Panc1 (cell line): ENCODE measurements around the gene TXNDC11. TPM values are rescaled to one million over a fixed set of nuclear protein-coding genes. Genes with fewer than 3 reads are reported as not detected.

ENCODE experiments used
- ATAC-seq: fragments of 200-7000 bp; cut with Tn5 transposase; 2 replicates; pipeline ENCODE4 v1.9.1; 2020; ENCODE audit warnings: mild to moderate bottlenecking, moderate library complexity
- BruUV-seq: library from RNA; stranded (reverse); fragments of 400-500 nt; replicated peaks from 2 replicates; lab custom pipeline; 2021; lab: Mats Ljungman, UMichigan
- CTCF ChIA-PET: fragments of 300-600 bp; sonication (Branson Sonifier 250); formaldehyde crosslinking; loops from one replicate; lab custom pipeline; 2022; ENCODE audit warnings: antibody characterized with exemption; lab: Charles Lee
- POLR2A ChIA-PET: fragments of 300-600 bp; sonication (Branson Sonifier 250); formaldehyde crosslinking; loops from one replicate; lab custom pipeline; 2022; ENCODE audit warnings: antibody characterized with exemption; lab: Charles Lee
- DNase-seq: peaks from one replicate; pipeline ENCODE4 v3.0.0-alpha.2; 2010; ENCODE audit warnings: low read depth, low spot score
- H3K27ac ChIP-seq: 2 replicates; pipeline ENCODE4 v1.5.1; 2011; ENCODE audit warnings: mild to moderate bottlenecking, low read length, inconsistent platforms
- H3K27me3 ChIP-seq: fragments of 200-500 bp; sonication (Bioruptor generic); 2 replicates; pipeline ENCODE4 v1.6.0; 2014; ENCODE audit warnings: low read length, inconsistent platforms; ENCODE audit not compliant: control insufficient read depth, insufficient read depth
- H3K36me3 ChIP-seq: fragments of 200-500 bp; sonication (Bioruptor generic); 2 replicates; pipeline ENCODE4 v1.5.1; 2014; ENCODE audit warnings: inconsistent platforms, mild to moderate bottlenecking, low read length, moderate library complexity; ENCODE audit not compliant: control insufficient read depth, insufficient read depth
- H3K4me1 ChIP-seq: 2 replicates; pipeline ENCODE4 v1.5.1; 2011; ENCODE audit warnings: inconsistent platforms, mild to moderate bottlenecking, low read length, moderate library complexity; ENCODE audit not compliant: control insufficient read depth, insufficient read depth
- H3K4me3 ChIP-seq, 2 experiments: 2 replicates each; pipeline ENCODE4 v1.5.1; 2011 to 2012; ENCODE audit warnings: low read depth in 2 of 2, low read length in 2 of 2, mild to moderate bottlenecking in 2 of 2, inconsistent platforms in 1 of 2, moderate library complexity in 1 of 2
- H3K9me3 ChIP-seq: fragments of 200-500 bp; sonication (Bioruptor generic); 2 replicates; pipeline ENCODE4 v1.5.1; 2014; ENCODE audit warnings: low read depth, mild to moderate bottlenecking, inconsistent platforms, low read length, moderate library complexity; ENCODE audit not compliant: control insufficient read depth, insufficient read depth
- POLR2AphosphoS5 ChIP-seq: IDR thresholded peaks from 2 replicates; pipeline ENCODE4 v1.6.1; 2012; ENCODE audit warnings: mild to moderate bottlenecking, low read depth, low read length, moderate library complexity
- SIN3A ChIP-seq: IDR thresholded peaks from 2 replicates; pipeline ENCODE4 v1.6.1; 2012; ENCODE audit warnings: low read depth, mild to moderate bottlenecking, low read length, moderate library complexity, borderline replicate concordance; ENCODE audit not compliant: insufficient read depth
- TCF7L2 ChIP-seq: IDR thresholded peaks from 2 replicates; pipeline ENCODE4 v1.6.1; 2011; ENCODE audit warnings: mild to moderate bottlenecking, low read depth, low read length, inconsistent platforms
- in situ Hi-C: cut with HindIII; loops from 2 replicates; pipeline ENCODE4 v1.10.0; 2016; ENCODE audit warnings: low sequenced_read_pairs, low pct_unique_long_range_greater_than_20kb
- intact Hi-C: fragments of 100-400 bp; cut with micrococcal nuclease; formaldehyde crosslinking; loops from one replicate; pipeline ENCODE4 v1.10.0; 2022; ENCODE audit not compliant: unreplicated experiment
- total RNA-seq: library from RNA; stranded (reverse); gene quantifications from one replicate; pipeline ENCODE4 v1.2.1, GENCODE V29; 2021; ENCODE audit not compliant: unreplicated experiment
- TF ChIP-seq, protein P1 (sequence below): fragments of 450-650 bp; IDR thresholded peaks from 2 replicates; pipeline ENCODE4 v1.5.1; 2017; ENCODE audit warnings: mild to moderate bottlenecking
- TF ChIP-seq, protein P2 (sequence below), 2 experiments: IDR thresholded peaks; 2 replicates each; pipeline ENCODE4 v1.6.1; 2011 to 2012; ENCODE audit warnings: low read depth in 2 of 2, control low read depth in 1 of 2, low read length in 1 of 2, mild to moderate bottlenecking in 1 of 2, moderate library complexity in 1 of 2; ENCODE audit not compliant: insufficient read depth in 1 of 2

TXNDC11 gene
- total RNA-seq, 1 experiment from 2014 or later, result 30.5 TPM

DNA sequence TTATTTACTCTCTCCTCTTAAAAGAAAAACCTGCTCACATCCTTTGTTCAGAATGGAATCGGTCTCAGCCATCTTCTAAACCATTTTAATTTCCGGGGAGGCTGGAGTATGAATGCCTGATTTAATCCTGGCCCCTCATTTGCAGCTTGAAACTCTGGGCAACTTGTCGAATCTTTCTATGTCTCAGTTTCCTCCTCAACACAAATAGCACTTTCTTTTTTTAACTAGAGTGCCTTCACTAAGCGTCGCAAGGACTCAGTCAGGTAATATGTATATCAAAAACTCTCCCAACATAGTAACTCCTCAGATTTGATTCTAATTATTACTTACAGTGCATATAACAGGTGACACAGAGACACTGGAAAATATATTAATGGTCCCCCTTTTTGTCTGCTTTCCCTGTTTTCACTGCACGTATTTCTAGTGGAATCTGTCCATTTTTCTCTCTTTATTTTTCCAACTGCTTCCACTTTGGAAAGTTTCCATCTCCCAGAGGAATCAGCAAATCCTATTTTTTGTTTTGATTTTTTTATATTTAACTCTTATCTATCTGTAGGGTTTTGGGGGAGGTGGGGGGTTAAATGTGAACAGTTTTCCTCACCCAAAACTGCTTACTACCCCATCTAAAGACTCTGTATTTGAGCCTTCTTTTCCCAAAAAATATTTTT is 55.8 kb downstream of the TXNDC11 start:
- POLR2A ChIA-PET, result no interaction called here
- no TSS peak for BruUV-seq

DNA sequence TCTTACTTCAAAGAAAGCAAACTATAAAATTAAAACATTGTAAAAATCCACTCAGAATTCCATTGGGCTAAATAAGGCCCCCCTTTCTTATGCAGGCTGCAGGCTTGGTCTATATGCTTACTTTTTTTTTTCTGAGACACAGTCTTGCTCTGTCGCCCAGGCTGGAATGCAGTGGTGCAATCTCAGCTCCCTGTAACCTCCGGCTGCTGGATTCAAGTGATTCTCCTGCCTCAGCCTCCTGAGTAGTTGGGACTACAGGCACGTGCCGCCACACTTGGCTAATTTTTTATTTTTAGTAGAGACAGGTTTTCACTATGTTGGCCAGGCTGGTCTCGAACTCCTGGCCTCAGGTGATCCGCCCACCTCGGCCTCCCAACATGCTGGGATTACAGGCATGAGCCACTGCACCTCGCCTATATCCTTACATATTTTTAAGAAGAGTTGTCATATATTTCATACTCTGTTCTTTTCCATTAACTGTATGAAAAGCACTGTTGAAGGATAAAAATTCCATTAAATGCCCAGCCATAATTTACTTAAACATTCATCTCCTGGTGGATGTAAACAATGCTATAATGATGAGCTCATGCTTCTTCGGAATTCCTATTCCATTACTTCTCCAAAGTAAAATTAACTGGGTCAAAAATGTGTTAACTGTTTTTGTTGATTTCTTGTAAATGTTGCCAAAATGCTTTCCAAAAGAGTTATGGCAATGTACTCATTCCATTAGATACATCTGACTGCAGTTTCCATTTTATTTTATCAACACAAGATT is 56.6 kb downstream of the TXNDC11 start:
- intact Hi-C loops (no loop called here), in situ Hi-C loops (no loop called here)
- Histone ChIP-seq H3K27me3 (no peaks in the 10 kb centered on the region), H3K4me3 (no peak overlapping the region), H3K4me1 (no peaks in the 10 kb centered on the region), H3K9me3 (no peaks in the 10 kb centered on the region), H3K36me3 (peaks cover 8% of the 10 kb centered on the region), H3K27ac (no peak overlapping the region)
- DNase-seq (no peak), ATAC-seq (no peak)
- ChIA-PET POLR2A (no interaction called here), CTCF (interaction anchor here (0.6 kb wide), 1 partner anchor 43 kb away, joined by 6 read pairs; no protein-coding TSS in a partner anchor)
- no TSS peak for BruUV-seq
- no peak for TF ChIP-seq POLR2AphosphoS5
- no peak for TF ChIP-seq TCF7L2
- TF ChIP-seq, protein P1, sequence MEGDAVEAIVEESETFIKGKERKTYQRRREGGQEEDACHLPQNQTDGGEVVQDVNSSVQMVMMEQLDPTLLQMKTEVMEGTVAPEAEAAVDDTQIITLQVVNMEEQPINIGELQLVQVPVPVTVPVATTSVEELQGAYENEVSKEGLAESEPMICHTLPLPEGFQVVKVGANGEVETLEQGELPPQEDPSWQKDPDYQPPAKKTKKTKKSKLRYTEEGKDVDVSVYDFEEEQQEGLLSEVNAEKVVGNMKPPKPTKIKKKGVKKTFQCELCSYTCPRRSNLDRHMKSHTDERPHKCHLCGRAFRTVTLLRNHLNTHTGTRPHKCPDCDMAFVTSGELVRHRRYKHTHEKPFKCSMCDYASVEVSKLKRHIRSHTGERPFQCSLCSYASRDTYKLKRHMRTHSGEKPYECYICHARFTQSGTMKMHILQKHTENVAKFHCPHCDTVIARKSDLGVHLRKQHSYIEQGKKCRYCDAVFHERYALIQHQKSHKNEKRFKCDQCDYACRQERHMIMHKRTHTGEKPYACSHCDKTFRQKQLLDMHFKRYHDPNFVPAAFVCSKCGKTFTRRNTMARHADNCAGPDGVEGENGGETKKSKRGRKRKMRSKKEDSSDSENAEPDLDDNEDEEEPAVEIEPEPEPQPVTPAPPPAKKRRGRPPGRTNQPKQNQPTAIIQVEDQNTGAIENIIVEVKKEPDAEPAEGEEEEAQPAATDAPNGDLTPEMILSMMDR, result no peak
- TF ChIP-seq SIN3A, result no peak

More for the DNA sequence above, 55.8 kb downstream of the TXNDC11 start:
- TF ChIP-seq SIN3A (no peak), TCF7L2 (no peak), POLR2AphosphoS5 (no peak)
- TF ChIP-seq, protein P1, result no peak
- TF ChIP-seq, protein P2, sequence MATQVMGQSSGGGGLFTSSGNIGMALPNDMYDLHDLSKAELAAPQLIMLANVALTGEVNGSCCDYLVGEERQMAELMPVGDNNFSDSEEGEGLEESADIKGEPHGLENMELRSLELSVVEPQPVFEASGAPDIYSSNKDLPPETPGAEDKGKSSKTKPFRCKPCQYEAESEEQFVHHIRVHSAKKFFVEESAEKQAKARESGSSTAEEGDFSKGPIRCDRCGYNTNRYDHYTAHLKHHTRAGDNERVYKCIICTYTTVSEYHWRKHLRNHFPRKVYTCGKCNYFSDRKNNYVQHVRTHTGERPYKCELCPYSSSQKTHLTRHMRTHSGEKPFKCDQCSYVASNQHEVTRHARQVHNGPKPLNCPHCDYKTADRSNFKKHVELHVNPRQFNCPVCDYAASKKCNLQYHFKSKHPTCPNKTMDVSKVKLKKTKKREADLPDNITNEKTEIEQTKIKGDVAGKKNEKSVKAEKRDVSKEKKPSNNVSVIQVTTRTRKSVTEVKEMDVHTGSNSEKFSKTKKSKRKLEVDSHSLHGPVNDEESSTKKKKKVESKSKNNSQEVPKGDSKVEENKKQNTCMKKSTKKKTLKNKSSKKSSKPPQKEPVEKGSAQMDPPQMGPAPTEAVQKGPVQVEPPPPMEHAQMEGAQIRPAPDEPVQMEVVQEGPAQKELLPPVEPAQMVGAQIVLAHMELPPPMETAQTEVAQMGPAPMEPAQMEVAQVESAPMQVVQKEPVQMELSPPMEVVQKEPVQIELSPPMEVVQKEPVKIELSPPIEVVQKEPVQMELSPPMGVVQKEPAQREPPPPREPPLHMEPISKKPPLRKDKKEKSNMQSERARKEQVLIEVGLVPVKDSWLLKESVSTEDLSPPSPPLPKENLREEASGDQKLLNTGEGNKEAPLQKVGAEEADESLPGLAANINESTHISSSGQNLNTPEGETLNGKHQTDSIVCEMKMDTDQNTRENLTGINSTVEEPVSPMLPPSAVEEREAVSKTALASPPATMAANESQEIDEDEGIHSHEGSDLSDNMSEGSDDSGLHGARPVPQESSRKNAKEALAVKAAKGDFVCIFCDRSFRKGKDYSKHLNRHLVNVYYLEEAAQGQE (IDR thresholded peaks at IDR 0.05; ENCODE audit: insufficient read depth in 1 of 2, low read depth in 2 of 2, low read length in 1 of 2), result no peak
- Histone ChIP-seq H3K27ac (no peak overlapping the region), H3K27me3 (no peaks in the 10 kb centered on the region), H3K36me3 (peaks cover 8% of the 10 kb centered on the region), H3K4me3 (no peak overlapping the region), H3K4me1 (no peaks in the 10 kb centered on the region), H3K9me3 (no peaks in the 10 kb centered on the region)
- intact Hi-C loops (no loop called here), in situ Hi-C loops (no loop called here)
- no peak for DNase-seq
- ATAC-seq, result no peak
- CTCF ChIA-PET, result interaction anchor here (0.6 kb wide), 1 partner anchor 44 kb away, joined by 6 read pairs; no protein-coding TSS in a partner anchor
